ENCODE results near the gene SYT1. TPM values are rescaled to one million over a fixed set of nuclear protein-coding genes. Genes with fewer than 3 reads are reported as not detected.

SYT1 gene
- total RNA-seq, 1 experiment from 2014 or later, result 15.8 TPM

GRCh38 chr12:78863482-78864402, 832 bp upstream of the SYT1 start:
- H2AFZ ChIP-seq (ENCODE audit: low read length), result peak overlapping the region; percentile 42
- no peaks in the 10 kb centered on the region; a peak in 1 of 5 replicates for H3K9me3 Mint-ChIP-seq
- H4K20me1 ChIP-seq (ENCODE audit: control insufficient read depth, insufficient read depth, insufficient read length), result no peaks in the 10 kb centered on the region
- H3K56ac ChIP-seq (ENCODE audit: insufficient read length, low read depth, low read length), result no peak overlapping the region
- peak overlapping the region; percentile 73 for H3K4me2 ChIP-seq (ENCODE audit: insufficient read depth, insufficient read length, low read length)
- H2BK120ac ChIP-seq (ENCODE audit: low read depth, low read length, poor library complexity, severe bottlenecking), result no peak overlapping the region
- peaks cover 23 to 27% of the 10 kb centered on the region in 2 experiments for H3K4me1 Mint-ChIP-seq
- H3K27me3 Mint-ChIP-seq (ENCODE audit: low read depth), result peaks cover 1% of the 10 kb centered on the region; the same call in 1 of the 2 replicates
- peaks cover 16% of the 10 kb centered on the region; the same call in 1 of the 2 replicates for H3K79me2 ChIP-seq (ENCODE audit: insufficient read depth, low read length)
- no peak overlapping the region for H3K23ac ChIP-seq (ENCODE audit: insufficient read length, low read depth, low read length)
- no peak overlapping the region for H3K4ac ChIP-seq (ENCODE audit: low read depth, low read length)
- peak overlapping the region; percentile 46 for H3K27ac ChIP-seq (ENCODE audit: insufficient read length, low read depth, low read length)
- H4K91ac ChIP-seq (ENCODE audit: insufficient read length, low read depth, low read length), result no peak overlapping the region
- no peak overlapping the region for H2BK5ac ChIP-seq (ENCODE audit: insufficient read length, low read length)
- no peaks in the 10 kb centered on the region for H3K4me1 ChIP-seq (ENCODE audit: insufficient read depth, low read length)
- H2BK15ac ChIP-seq (ENCODE audit: low read depth, low read length), result no peak overlapping the region
- no peaks in the 10 kb centered on the region for H3K9me3 ChIP-seq (ENCODE audit: control insufficient read depth, low read depth, low read length)
- no peak overlapping the region for H2BK12ac ChIP-seq (ENCODE audit: insufficient read length, low read depth, low read length)
- H3K9ac ChIP-seq (ENCODE audit: extremely low read depth, insufficient read length, low read length), result peak overlapping the region; percentile 31
- peaks cover 14% of the 10 kb centered on the region for H3K23me2 ChIP-seq (ENCODE audit: insufficient read length, low read depth, low read length, poor library complexity, severe bottlenecking)
- H3K79me1 ChIP-seq (ENCODE audit: insufficient read depth, low read depth, low read length, poor library complexity, severe bottlenecking), result no peaks in the 10 kb centered on the region
- no peak overlapping the region for H3K18ac ChIP-seq (ENCODE audit: insufficient read length, low read depth, low read length)
- no peak for TF ChIP-seq CTCF (conservative IDR thresholded peaks at IDR 0.05)
- no peak overlapping the region for H3K14ac ChIP-seq (ENCODE audit: insufficient read depth, low read length)
- no peaks in the 10 kb centered on the region for H3K27me3 ChIP-seq (ENCODE audit: insufficient read depth, low read length)
- H2AK5ac ChIP-seq (ENCODE audit: insufficient read length, low read length), result no peak overlapping the region
- H3K36me3 Mint-ChIP-seq (ENCODE audit: insufficient read depth in 1 of 3, low read depth in 3 of 3), result no peaks in the 10 kb centered on the region
- no peak overlapping the region for H2BK20ac ChIP-seq (ENCODE audit: low read depth, low read length, poor library complexity, severe bottlenecking)
- H3K27ac Mint-ChIP-seq, result peak overlapping the region; percentile 97 to 99 (median 99)
- peak overlapping the region; percentile 95 to 99 for H3K4me3 Mint-ChIP-seq
- no CpG with 5 or more reads among the region's 41 CpGs for WGBS (ENCODE audit: extremely low coverage, insufficient read length, low lambda C conversion rate)
- peak; percentile 90 for DNase-seq
- no peak overlapping the region for H4K5ac ChIP-seq (ENCODE audit: insufficient read length, low read depth, low read length)
- H4K8ac ChIP-seq (replicated peaks; ENCODE audit: insufficient read length, low read depth, low read length), result no peak overlapping the region
- no peak overlapping the region for H3T11ph ChIP-seq (ENCODE audit: low read length)

Measured in H9 (cell line).